Measurements from ENCODE around the gene SCP2. TPM values are rescaled to one million over a fixed set of nuclear protein-coding genes. Genes with fewer than 3 reads are reported as not detected.
"Not testable (repeated sequence)": the region's sequence is repeated elsewhere in the genome, so short reads cannot be mapped to it uniquely, and the experiment has no call there.

The SCP2 gene
- total RNA-seq, 2 experiments from 2014 or later = 22.7 to 27.0 TPM

- H3K9me3 Mint-ChIP-seq = peaks cover 6% of the 10 kb centered on the region
- DNase-seq (no peak), ATAC-seq (ENCODE audit: poor library complexity) (no peak)
- Histone ChIP-seq H3K4me1 (ENCODE audit: insufficient read depth, low read length) (no peaks in the 10 kb centered on the region), H3K27me3 (ENCODE audit: control insufficient read depth in 1 of 2, insufficient read depth in 2 of 2, low read length in 2 of 2) (no peaks in the 10 kb centered on the region), H3K4me3 (ENCODE audit: low read length) (no peak overlapping the region), H3K9me3 (ENCODE audit: control insufficient read depth in 1 of 2, insufficient read depth in 1 of 2, low read length in 2 of 2) (peaks cover 0 to 2% of the 10 kb centered on the region in 2 experiments), H3K36me3 (ENCODE audit: insufficient read depth, low read length) (peaks cover 18% of the 10 kb centered on the region), H3K27ac (ENCODE audit: low read depth in 1 of 2, low read length in 2 of 2) (no peak overlapping the region)
- no peak for TF ChIP-seq CTCF (IDR thresholded peaks at IDR 0.05)
- H3K4me1 Mint-ChIP-seq (ENCODE audit: low read depth) = no peaks in the 10 kb centered on the region
- ChIA-PET CTCF (no interaction called here), POLR2A (no interaction called here)
- H3K27me3 Mint-ChIP-seq = no peaks in the 10 kb centered on the region
- H3K27ac Mint-ChIP-seq = no peak overlapping the region
- intact Hi-C loops (cut with DNase I, micrococcal nuclease) = no loop called here
- H3K4me3 Mint-ChIP-seq = no peak overlapping the region
- peaks cover 76% of the 10 kb centered on the region for H3K36me3 Mint-ChIP-seq (ENCODE audit: low read depth)
Measured at GRCh38 chr1:52978045-52978444, 51.0 kb downstream of the SCP2 start.

GRCh38 chr1:52992733-52993132 is 65.7 kb downstream of the SCP2 start:
- H3K4me3 ChIP-seq (ENCODE audit: low read length); H3K27me3 ChIP-seq (ENCODE audit: control insufficient read depth in 1 of 2, insufficient read depth in 2 of 2, low read length in 2 of 2); ATAC-seq (ENCODE audit: poor library complexity); H3K27ac Mint-ChIP-seq; H3K4me1 ChIP-seq (ENCODE audit: insufficient read depth, low read length); H3K9me3 ChIP-seq (ENCODE audit: control insufficient read depth in 1 of 2, insufficient read depth in 1 of 2, low read length in 2 of 2); CTCF ChIA-PET; DNase-seq; H3K27ac ChIP-seq (ENCODE audit: low read depth in 1 of 2, low read length in 2 of 2); H3K9me3 Mint-ChIP-seq; H3K4me1 Mint-ChIP-seq (ENCODE audit: low read depth); H3K4me3 Mint-ChIP-seq; H3K27me3 Mint-ChIP-seq; intact Hi-C loops (cut with DNase I, micrococcal nuclease): not testable (repeated sequence)
- H3K36me3 Mint-ChIP-seq (ENCODE audit: low read depth) = peaks cover 48% of the 10 kb centered on the region
- POLR2A ChIA-PET = interaction anchor here (1.6 kb wide), 1 partner anchor 22 kb away, joined by 5 read pairs; no protein-coding TSS in a partner anchor
- H3K36me3 ChIP-seq (ENCODE audit: insufficient read depth, low read length) = peaks cover 13% of the 10 kb centered on the region

GRCh38 chr1:52994656-52995055 is 67.6 kb downstream of the SCP2 start:
- H3K4me1 Mint-ChIP-seq (ENCODE audit: low read depth) = no peaks in the 10 kb centered on the region
- ChIA-PET CTCF (no interaction called here), POLR2A (no interaction called here)
- H3K36me3 Mint-ChIP-seq (ENCODE audit: low read depth) = peaks cover 42% of the 10 kb centered on the region
- no peak for DNase-seq
- no peak overlapping the region for H3K27ac ChIP-seq (ENCODE audit: low read depth in 1 of 2, low read length in 2 of 2)
- ATAC-seq (ENCODE audit: poor library complexity) = no peak
- no peaks in the 10 kb centered on the region for H3K9me3 Mint-ChIP-seq
- no peak overlapping the region for H3K4me3 Mint-ChIP-seq
- intact Hi-C loops (cut with DNase I, micrococcal nuclease) = no loop called here
- TF ChIP-seq CTCF (IDR thresholded peaks at IDR 0.05) = no peak
- H3K27me3 Mint-ChIP-seq = no peaks in the 10 kb centered on the region
- H3K27me3 ChIP-seq (ENCODE audit: control insufficient read depth in 1 of 2, insufficient read depth in 2 of 2, low read length in 2 of 2) = no peaks in the 10 kb centered on the region
- H3K4me3 ChIP-seq (ENCODE audit: low read length) = no peak overlapping the region
- peaks cover 13% of the 10 kb centered on the region for H3K36me3 ChIP-seq (ENCODE audit: insufficient read depth, low read length)
- no peaks in the 10 kb centered on the region for H3K9me3 ChIP-seq (ENCODE audit: control insufficient read depth in 1 of 2, insufficient read depth in 1 of 2, low read length in 2 of 2)
- no peaks in the 10 kb centered on the region for H3K4me1 ChIP-seq (ENCODE audit: insufficient read depth, low read length)
- H3K27ac Mint-ChIP-seq = no peak overlapping the region

GRCh38 chr1:52996653-52997052 is 69.6 kb downstream of the SCP2 start:
- no peaks in the 10 kb centered on the region for H3K27me3 Mint-ChIP-seq

More at GRCh38 chr1:52996653-52997052, 69.6 kb downstream of the SCP2 start:
- Histone ChIP-seq H3K36me3 (ENCODE audit: insufficient read depth, low read length) (peaks cover 13% of the 10 kb centered on the region), H3K27me3 (ENCODE audit: control insufficient read depth in 1 of 2, insufficient read depth in 2 of 2, low read length in 2 of 2) (no peaks in the 10 kb centered on the region), H3K9me3 (ENCODE audit: control insufficient read depth in 1 of 2, insufficient read depth in 1 of 2, low read length in 2 of 2) (no peaks in the 10 kb centered on the region), H3K4me1 (ENCODE audit: insufficient read depth, low read length) (no peaks in the 10 kb centered on the region), H3K4me3 (ENCODE audit: low read length) (no peak overlapping the region), H3K27ac (ENCODE audit: low read depth in 1 of 2, low read length in 2 of 2) (no peak overlapping the region)
- Mint-ChIP-seq H3K4me3 (no peak overlapping the region), H3K27ac (no peak overlapping the region), H3K4me1 (ENCODE audit: low read depth) (no peaks in the 10 kb centered on the region), H3K36me3 (ENCODE audit: low read depth) (peaks cover 33% of the 10 kb centered on the region), H3K9me3 (no peaks in the 10 kb centered on the region)
- CTCF ChIA-PET = no interaction called here
- intact Hi-C loops (cut with DNase I, micrococcal nuclease) = no loop called here
- DNase-seq (no peak), ATAC-seq (ENCODE audit: poor library complexity) (no peak)
- TF ChIP-seq CTCF (IDR thresholded peaks at IDR 0.05) = no peak
- POLR2A ChIA-PET = no interaction called here

Data from CD4-positive, alpha-beta T cell (primary cell).